GM19452 (cell line): ENCODE results near the gene ZNF536.
"Not testable (repeated sequence)": the region's sequence is repeated elsewhere in the genome, so short reads cannot be mapped to it uniquely, and the experiment has no call there.

Experiments used
- ATAC-seq: cut with Tn5 transposase; IDR thresholded peaks from one replicate; pipeline ENCODE4 v1.9.1; 2021; ENCODE audit not compliant: unreplicated experiment

ZNF536 gene

DNA sequence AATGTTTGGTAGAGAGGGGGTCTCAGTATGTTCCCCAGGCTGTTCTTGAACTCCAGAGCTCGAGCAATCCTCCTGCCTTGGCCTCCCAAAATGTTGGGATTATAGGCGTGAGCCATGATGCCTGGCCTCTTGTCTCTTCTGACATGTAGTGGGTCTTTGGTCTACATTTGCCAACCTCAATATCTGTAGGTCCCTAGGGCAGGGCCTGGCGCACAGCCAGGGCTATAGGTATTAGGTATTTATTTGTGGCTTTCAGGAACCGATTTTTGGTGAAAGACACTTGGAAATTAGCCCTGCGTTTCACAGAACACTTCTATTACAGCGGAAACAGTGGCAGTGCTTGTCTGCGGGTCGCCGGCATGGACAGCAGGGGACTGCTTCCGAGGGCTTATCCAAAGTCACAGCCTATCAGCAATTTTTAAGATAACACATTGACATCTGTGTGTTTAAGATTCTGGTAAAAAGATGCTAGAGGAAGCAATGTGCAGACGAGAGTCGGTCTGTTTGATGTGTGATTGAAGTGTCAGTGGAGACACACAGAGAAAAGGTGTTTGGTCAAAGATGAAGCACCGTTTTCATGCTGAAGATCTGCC lies 14.5 kb downstream of the ZNF536 start:
- no peak for ATAC-seq

DNA sequence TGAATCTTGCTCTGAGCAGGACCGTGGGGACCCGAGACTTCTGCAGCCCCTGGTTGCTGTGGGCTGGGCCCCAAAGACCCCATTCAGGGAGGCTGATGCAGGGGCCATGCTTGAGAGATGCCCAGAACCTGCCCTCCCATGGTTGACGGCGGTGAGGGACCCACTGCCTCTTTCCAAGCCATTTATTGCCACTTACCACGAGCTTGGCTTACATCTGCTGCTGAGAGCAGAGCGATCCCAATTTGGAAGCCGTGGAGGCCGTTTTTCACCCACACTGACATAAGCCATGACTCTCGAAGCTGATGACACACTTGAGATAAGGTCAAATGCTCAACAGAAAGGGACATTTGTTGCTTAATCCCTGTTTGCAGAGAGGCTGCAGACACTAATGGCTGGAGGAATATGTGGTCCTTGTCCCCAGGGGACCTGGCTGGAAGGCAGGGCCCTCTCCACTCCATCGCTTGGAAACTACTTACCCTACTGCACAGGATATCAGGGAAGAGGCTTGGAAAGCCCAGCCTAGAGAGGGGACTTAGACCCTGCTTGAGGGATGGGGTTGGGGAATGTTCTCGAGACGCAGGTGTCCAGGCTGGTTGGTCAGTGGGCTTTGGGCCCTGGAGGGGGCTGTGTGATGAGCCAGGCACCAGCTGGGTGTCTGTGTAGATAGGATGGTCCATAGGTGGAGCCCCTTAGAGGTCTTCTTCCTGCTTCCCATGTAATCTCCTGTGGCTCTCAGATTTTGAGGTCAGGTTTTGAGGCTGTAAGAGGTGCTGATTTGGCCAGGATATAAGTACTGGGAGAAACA lies 15.3 kb downstream of the ZNF536 start:
- no peak for ATAC-seq

DNA sequence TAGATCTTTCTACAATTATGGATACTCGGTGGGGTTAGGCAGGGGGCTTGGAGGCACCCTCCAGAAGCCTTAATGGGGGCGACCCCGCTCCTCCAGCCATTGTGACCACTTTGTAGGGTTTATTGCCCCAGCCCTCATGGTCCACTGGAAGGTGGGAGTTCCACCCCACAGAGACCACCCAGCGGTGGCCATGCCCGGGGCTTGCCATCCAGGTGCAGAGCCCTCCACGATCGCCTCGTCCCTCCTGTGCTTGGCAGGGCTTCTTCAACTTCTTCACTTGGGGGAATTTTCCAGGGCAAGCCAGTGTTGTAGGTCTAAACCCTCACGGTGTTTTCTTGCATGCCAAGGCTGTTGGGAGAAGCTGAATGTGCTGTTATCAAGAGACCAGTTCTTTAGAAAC lies 16.1 kb downstream of the ZNF536 start:
- ATAC-seq, result no peak

DNA sequence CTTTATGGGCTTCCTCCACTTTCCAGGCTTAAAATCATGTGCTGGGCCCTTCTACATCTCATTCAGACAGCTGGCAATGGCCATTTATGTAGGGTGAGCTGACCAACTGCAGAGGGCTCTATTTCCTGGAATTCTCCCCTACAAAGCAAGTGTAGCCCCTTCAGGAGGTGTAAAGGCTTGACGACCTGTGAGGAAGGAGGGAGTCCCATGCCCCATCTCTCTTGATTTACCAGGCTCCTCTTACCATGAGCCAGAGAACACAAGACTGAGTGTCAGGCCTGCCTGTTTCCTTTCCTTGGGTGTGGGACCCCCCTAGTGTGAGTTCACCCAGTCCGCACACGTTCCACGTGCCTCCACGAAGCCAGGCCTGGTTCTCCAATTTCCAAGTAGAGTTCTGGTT lies 16.6 kb downstream of the ZNF536 start:
- ATAC-seq, result no peak

DNA sequence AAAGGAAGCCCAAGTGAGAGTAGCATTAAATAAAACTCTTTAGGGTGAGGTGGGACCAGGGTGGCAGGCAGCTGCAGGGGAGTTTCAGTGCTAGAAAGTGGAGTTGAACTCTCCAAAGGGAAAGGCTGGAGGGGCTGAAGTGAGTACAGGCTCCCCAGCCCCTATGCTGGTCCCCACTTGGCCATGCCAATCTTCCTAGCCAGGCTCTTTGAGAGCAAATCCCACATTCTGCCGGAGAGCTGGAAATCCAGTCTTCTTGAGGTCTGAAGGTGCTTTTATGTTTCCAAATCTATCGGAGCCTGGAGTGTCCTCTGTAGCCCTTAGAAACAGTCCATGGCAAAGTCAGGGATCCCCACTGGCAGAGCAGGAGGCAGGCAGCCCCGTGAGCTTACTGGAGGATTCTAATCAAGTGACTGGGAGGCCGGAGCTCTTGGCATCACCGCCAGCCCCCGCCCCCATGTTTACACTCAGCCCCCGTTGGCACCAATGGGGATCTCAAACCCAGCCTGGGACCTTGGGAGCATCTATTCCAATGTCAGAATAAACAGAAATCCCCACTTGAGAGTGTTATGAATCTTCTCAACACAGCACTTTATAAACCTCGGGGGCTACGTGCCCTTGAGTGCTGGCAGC lies 18.3 kb downstream of the ZNF536 start:
- ATAC-seq, result no peak

DNA sequence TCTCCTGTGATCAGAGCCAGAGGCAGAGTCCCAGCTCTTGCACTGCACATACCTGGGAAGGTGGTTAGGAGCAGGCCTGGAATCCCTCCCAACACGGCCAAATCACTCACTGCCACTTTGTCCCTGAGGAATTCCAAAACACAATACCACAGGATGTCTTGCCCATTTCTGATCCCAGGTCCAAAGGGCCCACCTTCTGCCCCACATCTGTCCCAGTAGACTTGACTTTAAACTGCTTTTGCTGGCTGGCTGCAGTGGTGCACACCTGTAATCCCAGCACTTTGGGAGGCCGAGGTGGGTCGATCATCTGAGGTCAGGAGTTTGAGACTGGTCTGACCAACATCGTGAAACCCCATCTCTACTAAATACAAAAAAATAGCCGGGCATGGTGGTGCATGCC lies 18.9 kb downstream of the ZNF536 start:
- no peak for ATAC-seq

DNA sequence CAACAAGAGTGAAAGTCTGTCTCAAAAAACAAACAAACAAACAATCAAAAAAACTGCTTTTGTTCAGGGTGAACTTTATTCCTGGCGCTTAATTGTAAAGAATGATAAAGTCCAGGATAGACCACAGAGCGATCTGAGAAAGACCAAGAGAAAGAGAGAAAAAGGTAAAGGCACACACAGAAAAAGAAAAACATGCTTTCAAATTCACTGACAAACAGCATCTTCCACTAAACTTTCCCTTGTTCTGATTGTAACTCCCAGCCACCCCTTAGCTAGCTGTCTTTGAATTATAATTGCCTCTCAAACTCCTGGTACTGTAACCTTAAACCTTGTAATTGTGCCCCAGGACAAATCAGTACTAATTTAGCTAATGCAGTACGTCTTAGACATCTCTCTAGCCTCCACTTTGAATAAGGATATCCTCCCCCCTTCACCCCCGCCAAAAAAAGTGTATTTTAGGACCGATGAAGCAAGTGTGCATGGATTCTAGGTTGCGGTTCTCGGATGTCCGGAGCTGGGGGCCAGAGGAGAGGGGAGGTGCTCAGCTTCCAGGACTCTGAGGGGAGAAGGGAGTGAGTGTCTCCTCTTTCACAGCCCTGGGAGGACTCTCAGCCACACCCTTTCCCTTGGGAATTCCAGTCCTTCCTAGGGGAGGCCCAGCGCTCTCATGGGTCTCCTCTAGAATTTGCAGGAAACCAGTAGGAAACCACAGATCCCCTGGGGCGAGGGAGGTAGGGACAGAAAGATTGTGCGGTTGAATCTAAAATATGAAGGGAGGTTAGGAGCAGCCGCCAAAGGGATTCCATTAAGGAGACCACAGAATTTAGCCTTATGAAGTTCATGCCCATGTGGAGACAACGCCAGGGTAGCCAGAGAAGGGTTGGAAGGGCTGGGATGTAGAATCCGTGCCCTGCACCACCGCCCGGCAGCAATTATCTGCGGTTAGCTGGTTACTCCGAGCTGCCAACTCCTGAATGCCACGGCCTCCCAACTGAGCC lies 19.7 kb downstream of the ZNF536 start:
- no peak for ATAC-seq

DNA sequence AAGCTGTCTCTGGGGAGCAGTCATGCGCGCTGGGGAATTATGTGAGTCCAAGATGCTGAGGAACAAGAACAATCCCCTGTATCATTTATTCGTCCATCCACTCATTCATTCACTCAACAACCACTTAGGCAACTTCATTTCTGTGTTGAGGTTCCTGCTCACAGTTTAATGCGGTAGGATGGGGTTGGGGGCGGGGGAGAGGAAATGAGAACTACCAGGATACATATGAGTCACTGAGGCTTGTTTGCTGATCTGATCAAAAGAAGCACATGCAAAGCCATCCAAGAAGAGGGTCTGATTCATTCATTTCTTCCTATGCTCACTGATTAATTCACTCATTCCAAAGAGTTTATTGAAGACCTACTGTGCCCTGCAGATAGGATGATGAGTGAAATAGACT lies 20.9 kb downstream of the ZNF536 start:
- no peak for ATAC-seq

DNA sequence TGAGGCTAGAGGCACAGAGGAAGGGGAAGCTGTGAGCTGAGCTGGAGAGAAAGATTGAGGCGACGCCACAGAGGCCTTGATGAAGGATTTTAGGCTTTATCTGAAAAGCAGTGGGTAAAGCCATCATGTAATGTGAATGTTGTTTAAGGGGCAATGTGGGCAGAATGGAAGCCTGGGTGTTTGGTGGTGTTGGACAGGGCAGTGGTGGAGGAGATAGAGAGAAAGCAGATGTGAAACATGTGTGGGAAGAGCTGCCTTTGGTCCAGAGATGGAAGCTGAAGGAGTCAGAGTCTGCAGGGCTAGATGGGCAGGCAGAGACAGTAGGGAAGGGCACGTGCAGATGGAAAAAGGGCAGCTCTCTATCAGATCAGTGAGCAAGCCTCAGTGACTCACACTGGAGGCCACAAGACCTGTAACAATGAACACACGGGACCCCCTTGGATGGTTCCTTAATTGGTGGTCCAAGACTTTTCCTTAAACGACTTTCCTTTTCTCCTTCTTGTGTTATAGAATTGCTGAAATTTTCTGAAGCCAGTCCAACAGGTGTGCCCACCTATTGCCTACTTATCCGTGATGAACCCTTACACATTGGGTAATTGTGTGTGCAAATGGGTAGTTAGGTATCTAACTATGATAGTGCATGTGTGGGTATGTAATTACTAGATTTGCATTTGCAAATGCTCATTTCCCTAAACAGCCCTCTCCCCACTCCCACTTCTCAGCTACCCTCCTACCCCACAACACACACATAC lies 21.7 kb downstream of the ZNF536 start:
- no peak for ATAC-seq

DNA sequence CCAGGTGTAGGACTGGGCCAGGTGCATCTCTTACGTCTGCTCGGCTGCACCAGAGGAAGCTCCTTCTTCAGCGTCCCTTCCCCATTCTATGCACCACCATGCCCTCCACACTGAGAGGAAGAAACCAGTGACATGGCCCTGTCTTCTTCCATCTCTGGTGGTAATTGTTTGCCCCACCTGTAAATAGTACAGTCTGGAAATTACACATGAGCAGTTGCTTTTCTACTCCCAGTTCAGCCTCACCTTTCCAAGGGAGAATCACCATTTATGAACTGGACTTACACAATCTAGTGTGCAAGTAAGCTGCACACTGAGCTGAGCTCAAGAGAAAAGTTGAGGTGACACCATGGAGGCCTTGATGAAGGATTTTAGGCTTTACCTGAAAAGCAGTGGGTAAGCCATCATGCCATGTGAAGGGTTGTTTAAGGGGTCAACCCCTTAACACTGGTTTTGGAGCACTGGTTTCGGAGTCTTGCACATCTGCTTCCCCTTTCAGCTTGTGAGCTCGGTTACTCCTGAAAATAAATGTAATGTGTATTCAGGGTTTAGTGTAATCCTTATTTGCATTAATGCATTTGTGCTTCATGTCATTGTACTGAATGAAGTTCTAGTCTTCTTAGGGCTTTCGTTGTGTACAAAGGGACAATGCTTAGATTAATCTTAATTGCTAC lies 22.4 kb downstream of the ZNF536 start:
- no peak for ATAC-seq

DNA sequence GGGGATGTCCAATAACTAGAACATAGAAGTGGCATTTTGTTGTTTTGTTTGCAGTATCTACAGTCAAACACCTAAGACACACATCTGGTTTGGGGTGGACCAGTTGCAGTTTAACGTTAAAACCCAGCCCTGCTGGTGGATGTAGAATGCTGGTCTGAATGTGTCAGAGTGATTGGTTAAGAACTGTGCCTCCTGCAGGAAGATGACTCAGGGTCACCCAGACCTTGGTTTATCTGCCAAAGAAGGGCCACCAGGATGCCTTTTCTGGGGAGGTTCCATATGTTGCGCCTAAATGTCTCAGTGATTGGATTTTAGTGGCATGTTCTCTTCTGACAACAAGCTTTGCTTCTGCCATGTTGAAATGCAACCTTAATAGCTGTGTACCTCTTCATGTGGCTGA lies 23.1 kb downstream of the ZNF536 start:
- ATAC-seq, result no peak

DNA sequence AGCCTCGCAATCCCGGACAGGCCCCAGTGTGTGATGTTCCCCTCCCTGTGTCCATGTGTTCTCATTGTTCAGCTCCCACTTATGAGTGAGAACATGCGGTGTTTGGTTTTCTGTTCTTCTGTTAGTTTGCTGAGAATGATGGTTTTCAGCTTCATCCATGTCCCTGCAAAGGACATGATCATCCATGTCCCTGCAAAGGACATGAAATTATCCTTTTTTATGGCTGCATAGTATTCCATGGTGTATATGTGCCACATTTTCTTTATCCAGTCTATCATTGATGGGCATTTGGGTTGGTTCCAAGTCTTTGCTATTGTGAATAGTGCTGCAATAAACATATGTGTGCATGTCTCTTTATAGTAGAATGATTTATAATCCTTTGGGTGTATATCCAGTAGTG lies 26.4 kb downstream of the ZNF536 start:
- ATAC-seq, result not testable (repeated sequence)

DNA sequence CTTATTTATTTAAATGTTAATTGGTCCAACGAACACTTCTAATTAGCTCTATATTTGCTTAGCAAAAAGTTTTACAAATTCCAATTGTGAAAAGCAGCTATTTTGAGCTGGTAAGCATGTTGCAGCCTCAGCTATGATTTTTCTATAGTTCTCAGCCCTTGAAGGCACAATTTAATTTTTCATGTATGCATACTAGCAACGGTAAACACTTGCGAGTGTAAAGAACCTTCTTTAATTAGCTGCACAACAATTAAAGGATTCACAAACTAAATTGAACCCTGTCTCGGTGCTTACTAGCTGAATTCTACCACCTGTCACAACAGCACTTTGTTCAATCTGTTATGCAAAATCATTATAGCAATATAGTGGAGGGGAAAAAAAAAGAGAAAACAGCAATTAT lies 29.8 kb downstream of the ZNF536 start:
- ATAC-seq, result no peak

DNA sequence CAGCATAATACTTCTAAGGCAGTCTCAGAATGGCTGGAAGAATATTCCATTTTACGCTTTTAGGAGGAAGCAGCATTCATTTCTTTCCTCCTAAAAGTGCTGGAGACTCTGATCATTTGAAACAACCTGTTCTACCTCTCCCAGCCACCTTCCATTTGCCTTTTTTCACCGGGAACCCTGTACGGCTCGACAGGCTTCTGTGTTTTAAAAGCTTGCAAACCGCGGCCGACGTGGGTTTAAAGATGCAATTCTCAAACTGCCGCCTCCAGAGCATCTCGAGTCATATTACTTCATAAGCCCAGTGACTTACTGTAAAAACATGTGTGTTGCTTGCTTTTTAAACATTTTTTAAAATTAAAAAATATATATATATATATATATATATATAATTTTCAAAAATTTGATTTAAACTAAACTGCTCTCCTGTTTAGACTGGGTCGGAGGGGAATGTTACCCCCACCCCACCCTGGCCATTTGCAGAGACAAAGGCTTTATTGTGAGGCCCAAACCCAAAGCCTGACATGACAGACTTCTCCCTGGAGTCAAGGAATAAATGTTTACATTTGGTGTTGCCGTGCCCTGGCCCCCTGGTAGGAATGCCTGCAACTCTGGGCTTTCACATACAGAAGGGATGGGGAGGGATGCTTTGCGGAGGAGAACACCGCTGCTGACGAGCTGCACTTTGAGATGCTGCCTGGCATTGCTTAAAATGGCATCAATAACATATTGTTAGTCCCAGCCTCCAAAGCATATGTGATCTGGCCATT lies 30.4 kb downstream of the ZNF536 start:
- no peak for ATAC-seq

DNA sequence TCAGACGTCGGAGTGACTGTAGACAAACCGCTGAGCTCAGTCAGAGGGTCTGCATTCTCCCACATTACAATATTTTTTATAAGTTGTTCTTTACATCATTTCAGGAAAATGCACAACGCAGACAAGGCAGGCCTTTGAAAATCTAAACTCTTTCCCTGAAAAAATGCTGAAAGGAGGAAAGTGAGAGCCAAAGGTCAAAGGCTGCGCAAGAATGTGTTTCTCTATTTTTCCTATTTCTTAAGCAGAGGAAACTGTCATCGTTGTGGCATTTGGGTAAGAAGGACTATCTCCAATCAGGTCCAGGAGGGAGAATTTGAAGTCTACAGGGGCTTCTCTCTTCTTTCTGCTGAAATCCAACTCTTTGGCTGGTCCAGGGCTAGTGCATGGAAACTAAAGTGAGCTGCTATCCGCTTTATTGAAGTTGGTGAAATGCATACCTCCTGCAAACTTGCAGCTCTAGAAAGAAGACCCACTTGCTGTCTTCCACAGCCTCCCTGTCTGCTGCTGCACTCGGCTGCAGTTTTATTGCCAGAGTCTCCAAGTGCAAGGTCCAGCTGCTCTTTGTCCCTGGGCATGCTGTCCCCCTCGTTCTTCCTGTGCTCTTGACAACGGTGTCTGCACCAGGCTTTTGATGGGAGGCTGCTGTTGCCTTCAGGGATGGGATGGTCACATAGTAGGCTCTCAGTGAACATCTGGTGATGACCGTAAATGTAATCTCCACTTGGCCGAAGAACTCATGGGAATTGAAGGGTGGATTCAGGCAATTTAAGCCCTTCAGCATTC lies 31.2 kb downstream of the ZNF536 start:
- ATAC-seq, result no peak

DNA sequence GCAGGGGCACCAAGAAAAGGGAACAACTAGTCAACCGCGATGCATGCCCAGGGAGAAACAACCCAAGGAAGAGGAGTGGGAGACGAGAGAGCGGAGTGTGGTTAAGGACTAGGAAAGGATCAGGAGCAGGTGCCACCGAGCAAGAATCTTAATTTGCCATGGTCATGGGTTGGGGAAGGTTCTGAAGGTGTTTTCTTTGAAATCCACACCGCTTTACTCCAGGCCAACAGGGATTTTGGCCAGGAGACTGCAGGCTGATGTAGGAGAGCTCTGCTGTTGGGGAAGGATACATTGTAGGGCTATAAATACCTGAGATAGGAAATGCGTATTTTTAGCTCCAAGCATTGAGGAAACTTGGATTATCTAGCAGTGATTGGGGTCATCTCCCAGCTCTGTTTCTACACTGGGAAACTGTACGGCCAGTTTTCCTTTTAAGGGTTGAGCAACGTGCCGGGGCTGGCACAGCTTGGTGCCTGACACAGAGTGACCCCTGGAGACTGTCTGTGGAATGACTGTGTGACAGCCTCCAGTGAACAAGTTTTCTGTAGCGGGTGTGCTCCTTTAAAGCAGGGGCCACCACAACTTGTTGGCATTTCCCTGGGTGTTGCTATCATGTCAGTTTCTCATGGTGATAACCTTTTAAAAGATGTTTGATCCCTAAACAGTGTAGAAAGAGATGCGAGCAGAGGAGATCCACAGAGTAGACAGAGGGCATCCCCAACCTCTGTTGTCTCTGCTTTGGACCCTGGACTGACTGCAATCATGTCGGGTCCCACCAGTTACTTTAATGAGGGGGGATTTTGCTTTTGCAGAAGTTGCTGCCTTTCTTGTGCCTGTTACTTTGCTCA lies 34.3 kb downstream of the ZNF536 start:
- no peak for ATAC-seq

DNA sequence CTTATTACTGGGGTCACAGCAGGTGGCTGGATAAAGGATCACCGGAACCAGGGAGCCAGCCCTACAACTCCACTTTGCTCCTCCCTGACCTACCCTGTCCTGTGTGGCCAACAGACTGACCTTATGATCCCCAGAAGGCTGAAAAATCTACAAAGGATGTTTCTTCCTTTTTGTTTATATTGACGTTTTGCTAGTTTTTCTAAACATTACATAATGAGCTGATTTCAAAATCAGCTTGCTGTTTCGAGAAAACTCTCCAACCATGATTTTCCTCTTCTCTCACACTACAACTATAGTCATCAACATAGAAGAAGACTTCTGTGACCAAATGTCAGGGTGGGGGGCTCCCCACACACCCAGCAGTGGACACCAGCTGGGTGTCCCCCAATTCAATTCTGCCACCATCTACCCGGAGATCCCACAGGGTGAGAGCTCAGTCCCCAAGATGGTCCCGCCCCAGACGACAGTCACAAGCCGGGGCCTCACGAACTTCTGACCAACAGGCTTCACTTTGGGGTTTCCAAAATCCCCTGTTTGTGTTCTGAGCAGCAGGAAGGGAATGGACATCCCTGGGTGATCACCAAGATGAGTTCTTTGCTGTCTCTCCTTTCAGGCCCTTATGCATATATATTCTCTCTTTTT lies 35.0 kb downstream of the ZNF536 start:
- ATAC-seq, result no peak
